ENCODE data around the gene SURF2.

DNA sequence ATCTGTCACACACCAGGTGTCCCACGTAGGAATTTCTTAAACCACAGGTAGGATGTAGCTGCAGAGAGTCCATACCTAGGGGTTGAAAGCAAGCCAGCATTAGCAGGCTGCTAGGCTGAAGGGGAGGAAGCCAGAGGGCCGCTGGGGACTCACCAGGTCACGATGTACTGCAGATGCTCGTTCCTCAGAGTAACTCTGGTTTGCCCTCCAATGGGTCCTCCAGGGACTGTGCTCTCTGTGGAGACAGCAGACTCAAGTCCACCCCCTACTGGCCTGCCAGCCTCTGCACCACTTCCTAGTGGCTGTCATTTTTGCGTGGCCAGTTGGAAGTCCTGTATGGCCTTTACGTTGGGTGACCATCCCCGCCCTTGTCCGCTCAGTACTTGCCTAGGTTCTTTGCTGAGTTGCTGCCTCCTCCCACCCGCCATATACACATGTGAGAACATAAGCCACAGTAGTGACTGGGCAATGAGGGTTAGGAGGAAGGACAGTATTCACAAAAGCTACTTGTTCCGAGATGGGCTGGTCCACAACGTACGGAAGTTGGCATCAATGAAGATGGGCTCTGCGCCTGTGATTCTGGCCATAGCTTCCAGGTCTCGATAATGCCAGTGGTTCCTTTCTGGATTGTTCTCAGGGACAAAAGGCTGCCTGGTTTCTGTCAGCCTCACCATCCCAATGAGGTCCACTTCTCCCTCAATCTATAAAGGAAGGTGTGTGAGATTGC, 4.3 kb upstream of the SURF2 start:
- TF ChIP-seq, protein P1, sequence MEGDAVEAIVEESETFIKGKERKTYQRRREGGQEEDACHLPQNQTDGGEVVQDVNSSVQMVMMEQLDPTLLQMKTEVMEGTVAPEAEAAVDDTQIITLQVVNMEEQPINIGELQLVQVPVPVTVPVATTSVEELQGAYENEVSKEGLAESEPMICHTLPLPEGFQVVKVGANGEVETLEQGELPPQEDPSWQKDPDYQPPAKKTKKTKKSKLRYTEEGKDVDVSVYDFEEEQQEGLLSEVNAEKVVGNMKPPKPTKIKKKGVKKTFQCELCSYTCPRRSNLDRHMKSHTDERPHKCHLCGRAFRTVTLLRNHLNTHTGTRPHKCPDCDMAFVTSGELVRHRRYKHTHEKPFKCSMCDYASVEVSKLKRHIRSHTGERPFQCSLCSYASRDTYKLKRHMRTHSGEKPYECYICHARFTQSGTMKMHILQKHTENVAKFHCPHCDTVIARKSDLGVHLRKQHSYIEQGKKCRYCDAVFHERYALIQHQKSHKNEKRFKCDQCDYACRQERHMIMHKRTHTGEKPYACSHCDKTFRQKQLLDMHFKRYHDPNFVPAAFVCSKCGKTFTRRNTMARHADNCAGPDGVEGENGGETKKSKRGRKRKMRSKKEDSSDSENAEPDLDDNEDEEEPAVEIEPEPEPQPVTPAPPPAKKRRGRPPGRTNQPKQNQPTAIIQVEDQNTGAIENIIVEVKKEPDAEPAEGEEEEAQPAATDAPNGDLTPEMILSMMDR (IDR thresholded peaks at IDR 0.05; ENCODE audit: extremely low read depth in 1 of 2, insufficient read depth in 1 of 2, low read depth in 1 of 2, low read length in 2 of 2): peak; percentile 49 to 65
- TF ChIP-seq EZH2 (IDR thresholded peaks at IDR 0.05; ENCODE audit: borderline replicate concordance, low read depth, low read length, severe bottlenecking) (no peak), POLR2A (IDR thresholded peaks at IDR 0.05; ENCODE audit: low read depth, low read length) (peak; percentile 82)
